ENCODE measurements around the gene ROCK2. TPM values are rescaled to one million over a fixed set of nuclear protein-coding genes. Genes with fewer than 3 reads are reported as not detected.
"Not testable (repeated sequence)": the region's sequence is repeated elsewhere in the genome, so short reads cannot be mapped to it uniquely, and the experiment has no call there.

ROCK2 gene
- total and polyA plus RNA-seq, 4 donors, result 21.3 to 68.3 (median 36.7) TPM

GRCh38 chr2:11168488-11168887 is 175.9 kb downstream of the ROCK2 start:
- no peak overlapping the region for H3K27ac ChIP-seq (ENCODE audit: low read depth, low read length)
- H3K27me3 ChIP-seq (ENCODE audit: control insufficient read depth, insufficient read depth, low read length), result no peaks in the 10 kb centered on the region
- H3K9me3 ChIP-seq (ENCODE audit: control insufficient read depth, insufficient read depth, low read length), result no peaks in the 10 kb centered on the region
- no peak for DNase-seq (ENCODE audit: low read depth in 4 of 6, low spot score in 6 of 6)
- no peak overlapping the region for H3K4me3 ChIP-seq (ENCODE audit: low read depth, low read length)
- no peaks in the 10 kb centered on the region for H3K36me3 ChIP-seq (ENCODE audit: control insufficient read depth, insufficient read depth, low read length)
- WGBS (ENCODE audit: insufficient coverage), result 76% methylated on average over 7 of the region's 9 CpGs
- no peaks in the 10 kb centered on the region for H3K4me1 ChIP-seq (ENCODE audit: control insufficient read depth, insufficient read depth, low read length)

- no peak overlapping the region for H3K27ac ChIP-seq (ENCODE audit: low read depth, low read length)
- H3K36me3 ChIP-seq (ENCODE audit: control insufficient read depth, insufficient read depth, low read length), result no peaks in the 10 kb centered on the region
- H3K4me3 ChIP-seq (ENCODE audit: low read depth, low read length), result no peak overlapping the region
- DNase-seq (ENCODE audit: low read depth in 4 of 6, low spot score in 6 of 6), result no peak
- WGBS (ENCODE audit: insufficient coverage), result 95% methylated on average over 9 of the region's 10 CpGs
- no peaks in the 10 kb centered on the region for H3K27me3 ChIP-seq (ENCODE audit: control insufficient read depth, insufficient read depth, low read length)
- no peaks in the 10 kb centered on the region for H3K4me1 ChIP-seq (ENCODE audit: control insufficient read depth, insufficient read depth, low read length)
- no peaks in the 10 kb centered on the region for H3K9me3 ChIP-seq (ENCODE audit: control insufficient read depth, insufficient read depth, low read length)
These were observed 178.0 kb downstream of the ROCK2 start for GRCh38 chr2:11166476-11166875.

GRCh38 chr2:11165046-11165445 is 179.4 kb downstream of the ROCK2 start:
- not testable (repeated sequence) for H3K4me1 ChIP-seq (ENCODE audit: control insufficient read depth, insufficient read depth, low read length); H3K4me3 ChIP-seq (ENCODE audit: low read depth, low read length); H3K27ac ChIP-seq (ENCODE audit: low read depth, low read length); H3K9me3 ChIP-seq (ENCODE audit: control insufficient read depth, insufficient read depth, low read length); H3K36me3 ChIP-seq (ENCODE audit: control insufficient read depth, insufficient read depth, low read length); H3K27me3 ChIP-seq (ENCODE audit: control insufficient read depth, insufficient read depth, low read length); DNase-seq (ENCODE audit: low read depth in 4 of 6, low spot score in 6 of 6)
- WGBS (ENCODE audit: insufficient coverage), result 92% methylated on average over 20 of the region's 28 CpGs

- Histone ChIP-seq H3K4me1 (ENCODE audit: control insufficient read depth, insufficient read depth, low read length) (no peaks in the 10 kb centered on the region), H3K9me3 (ENCODE audit: control insufficient read depth, insufficient read depth, low read length) (no peaks in the 10 kb centered on the region), H3K4me3 (ENCODE audit: low read depth, low read length) (no peak overlapping the region), H3K36me3 (ENCODE audit: control insufficient read depth, insufficient read depth, low read length) (peaks cover 13% of the 10 kb centered on the region), H3K27me3 (ENCODE audit: control insufficient read depth, insufficient read depth, low read length) (no peaks in the 10 kb centered on the region), H3K27ac (ENCODE audit: low read depth, low read length) (no peak overlapping the region)
- DNase-seq (ENCODE audit: low read depth in 4 of 6, low spot score in 6 of 6), result no peak
- 96% methylated on average over 6 of the region's 16 CpGs for WGBS (ENCODE audit: insufficient coverage)
These were observed 180.8 kb downstream of the ROCK2 start for GRCh38 chr2:11163439-11164317.

- Histone ChIP-seq H3K9me3 (ENCODE audit: control insufficient read depth, insufficient read depth, low read length) (no peaks in the 10 kb centered on the region), H3K4me3 (ENCODE audit: low read depth, low read length) (no peak overlapping the region), H3K4me1 (ENCODE audit: control insufficient read depth, insufficient read depth, low read length) (no peaks in the 10 kb centered on the region), H3K27ac (ENCODE audit: low read depth, low read length) (no peak overlapping the region), H3K27me3 (ENCODE audit: control insufficient read depth, insufficient read depth, low read length) (no peaks in the 10 kb centered on the region), H3K36me3 (ENCODE audit: control insufficient read depth, insufficient read depth, low read length) (peaks cover 13% of the 10 kb centered on the region)
- 98% methylated on average over 4 of the region's 4 CpGs for WGBS (ENCODE audit: insufficient coverage)
- DNase-seq (ENCODE audit: low read depth in 4 of 6, low spot score in 6 of 6), result no peak
These were observed 182.7 kb downstream of the ROCK2 start for GRCh38 chr2:11161747-11162146.

- Histone ChIP-seq H3K9me3 (ENCODE audit: control insufficient read depth, insufficient read depth, low read length) (no peaks in the 10 kb centered on the region), H3K4me1 (ENCODE audit: control insufficient read depth, insufficient read depth, low read length) (peaks cover 8% of the 10 kb centered on the region), H3K4me3 (ENCODE audit: low read depth, low read length) (no peak overlapping the region), H3K27ac (ENCODE audit: low read depth, low read length) (no peak overlapping the region), H3K36me3 (ENCODE audit: control insufficient read depth, insufficient read depth, low read length) (peaks cover 13% of the 10 kb centered on the region), H3K27me3 (ENCODE audit: control insufficient read depth, insufficient read depth, low read length) (no peaks in the 10 kb centered on the region)
- 92% methylated on average over 12 of the region's 15 CpGs for WGBS (ENCODE audit: insufficient coverage)
- no peak for DNase-seq (ENCODE audit: low read depth in 4 of 6, low spot score in 6 of 6)
These were observed 183.5 kb downstream of the ROCK2 start for GRCh38 chr2:11160731-11161455.

- no peak overlapping the region for H3K4me3 ChIP-seq (ENCODE audit: low read depth, low read length)
- no peaks in the 10 kb centered on the region for H3K9me3 ChIP-seq (ENCODE audit: control insufficient read depth, insufficient read depth, low read length)
- peaks cover 13% of the 10 kb centered on the region for H3K36me3 ChIP-seq (ENCODE audit: control insufficient read depth, insufficient read depth, low read length)
- peaks cover 12% of the 10 kb centered on the region for H3K4me1 ChIP-seq (ENCODE audit: control insufficient read depth, insufficient read depth, low read length)
- WGBS (ENCODE audit: insufficient coverage), result 92% methylated on average over 13 of the region's 13 CpGs
- no peak for DNase-seq (ENCODE audit: low read depth in 4 of 6, low spot score in 6 of 6)
- no peak overlapping the region for H3K27ac ChIP-seq (ENCODE audit: low read depth, low read length)
- no peaks in the 10 kb centered on the region for H3K27me3 ChIP-seq (ENCODE audit: control insufficient read depth, insufficient read depth, low read length)
These were observed 184.2 kb downstream of the ROCK2 start for GRCh38 chr2:11160256-11160655.

- 94% methylated on average over 13 of the region's 14 CpGs for WGBS (ENCODE audit: insufficient coverage)
- H3K36me3 ChIP-seq (ENCODE audit: control insufficient read depth, insufficient read depth, low read length), result peaks cover 13% of the 10 kb centered on the region
These were observed 184.8 kb downstream of the ROCK2 start for GRCh38 chr2:11159574-11160170.

GRCh38 chr2:11158916-11159573 is 185.4 kb downstream of the ROCK2 start:
- no peak overlapping the region for H3K4me3 ChIP-seq (ENCODE audit: low read depth, low read length)
- 65% methylated on average over 14 of the region's 14 CpGs for WGBS (ENCODE audit: insufficient coverage)
- H3K27ac ChIP-seq (ENCODE audit: low read depth, low read length), result no peak overlapping the region
- H3K36me3 ChIP-seq (ENCODE audit: control insufficient read depth, insufficient read depth, low read length), result peaks cover 13% of the 10 kb centered on the region
- H3K27me3 ChIP-seq (ENCODE audit: control insufficient read depth, insufficient read depth, low read length), result no peaks in the 10 kb centered on the region
- H3K9me3 ChIP-seq (ENCODE audit: control insufficient read depth, insufficient read depth, low read length), result no peaks in the 10 kb centered on the region
- H3K4me1 ChIP-seq (ENCODE audit: control insufficient read depth, insufficient read depth, low read length), result peaks cover 19% of the 10 kb centered on the region
- DNase-seq (ENCODE audit: low read depth in 4 of 6, low spot score in 6 of 6), result no peak

More at GRCh38 chr2:11159574-11160170, 184.8 kb downstream of the ROCK2 start:
- no peak for DNase-seq (ENCODE audit: low read depth in 4 of 6, low spot score in 6 of 6)
- no peaks in the 10 kb centered on the region for H3K9me3 ChIP-seq (ENCODE audit: control insufficient read depth, insufficient read depth, low read length)
- H3K27me3 ChIP-seq (ENCODE audit: control insufficient read depth, insufficient read depth, low read length), result no peaks in the 10 kb centered on the region
- peaks cover 14% of the 10 kb centered on the region for H3K4me1 ChIP-seq (ENCODE audit: control insufficient read depth, insufficient read depth, low read length)
- H3K27ac ChIP-seq (ENCODE audit: low read depth, low read length), result no peak overlapping the region
- no peak overlapping the region for H3K4me3 ChIP-seq (ENCODE audit: low read depth, low read length)
